Chondrocyte (in vitro differentiated cells): ENCODE data around the gene NSD2. TPM values are rescaled to one million over a fixed set of nuclear protein-coding genes. Genes with fewer than 3 reads are reported as not detected.
A peak's percentile ranks its signal among the peaks of the same experiment; 100 is the strongest.

Experiments used
- DNase-seq: peaks from one replicate; pipeline ENCODE4 v3.0.0; 2021; ENCODE audit warnings: mixed read lengths, low spot score
- H3K27ac Mint-ChIP-seq: one replicate; pipeline ENCODE4 v1.8.0; 2021; ENCODE audit warnings: mild to moderate bottlenecking, moderate library complexity, mixed read lengths; ENCODE audit not compliant: unreplicated experiment
- H3K27me3 Mint-ChIP-seq: 2 replicates; pipeline ENCODE4 v1.8.0; 2021; ENCODE audit warnings: low read depth, mixed read lengths
- H3K36me3 Mint-ChIP-seq: 2 replicates; pipeline ENCODE4 v1.8.0; 2021; ENCODE audit warnings: low read depth, mixed read lengths
- H3K4me1 Mint-ChIP-seq: 2 replicates; pipeline ENCODE4 v1.8.0; 2021; ENCODE audit warnings: low read depth, mild to moderate bottlenecking, mixed read lengths
- H3K4me3 Mint-ChIP-seq: one replicate; pipeline ENCODE4 v1.8.0; 2021; ENCODE audit warnings: mild to moderate bottlenecking, moderate library complexity, mixed read lengths; ENCODE audit not compliant: unreplicated experiment
- H3K9me3 Mint-ChIP-seq: 2 replicates; pipeline ENCODE4 v1.8.0; 2021; ENCODE audit warnings: low read depth, mixed read lengths
- total RNA-seq: library from RNA; stranded (reverse); gene quantifications from 3 replicates; pipeline ENCODE4 v1.2.1, GENCODE V29; 2021
- TF ChIP-seq, protein P1 (sequence below): fragments of 200-600 bp; sonication (generic); IDR thresholded peaks from 2 replicates; pipeline ENCODE4 v1.5.0; 2021; ENCODE audit warnings: antibody characterized with exemption, mild to moderate bottlenecking, moderate library complexity

The NSD2 gene
- total RNA-seq, 1 donor from 2014 or later = 53.5 TPM

DNA sequence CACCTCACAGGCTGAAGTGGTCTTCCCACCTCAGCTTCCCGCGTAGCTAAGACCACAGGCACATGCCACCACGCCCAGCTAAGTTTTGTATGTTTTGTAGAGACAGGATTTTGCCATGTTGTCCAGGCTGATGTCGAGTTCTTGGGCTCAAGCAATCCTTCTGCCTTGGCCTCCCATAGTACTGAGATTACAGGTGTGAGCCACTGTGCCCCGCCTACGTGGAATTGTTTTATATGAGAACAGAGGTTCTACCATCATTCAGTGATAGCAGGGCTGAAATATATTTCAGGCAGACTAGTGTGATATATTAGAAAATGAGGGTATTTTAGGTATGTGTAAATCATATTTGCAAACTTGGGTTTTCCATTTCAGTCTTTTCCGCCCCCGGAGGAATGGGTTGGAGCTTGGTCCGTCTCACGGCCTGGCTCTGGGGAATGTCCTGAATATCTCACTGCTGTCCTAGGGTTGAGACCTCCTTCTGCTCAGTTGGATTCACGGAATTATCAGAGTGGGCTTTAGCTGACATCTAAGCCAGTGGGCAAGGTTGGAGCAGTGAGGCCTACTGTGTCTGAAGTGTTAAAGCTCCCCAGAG is 19.9 kb downstream of the NSD2 start:
- Mint-ChIP-seq H3K36me3 (no peaks in the 10 kb centered on the region), H3K4me1 (peaks cover 27% of the 10 kb centered on the region), H3K27me3 (no peaks in the 10 kb centered on the region), H3K27ac (peak overlapping the region; percentile 54), H3K9me3 (peaks cover 2% of the 10 kb centered on the region), H3K4me3 (no peak overlapping the region)
- TF ChIP-seq, protein P1, sequence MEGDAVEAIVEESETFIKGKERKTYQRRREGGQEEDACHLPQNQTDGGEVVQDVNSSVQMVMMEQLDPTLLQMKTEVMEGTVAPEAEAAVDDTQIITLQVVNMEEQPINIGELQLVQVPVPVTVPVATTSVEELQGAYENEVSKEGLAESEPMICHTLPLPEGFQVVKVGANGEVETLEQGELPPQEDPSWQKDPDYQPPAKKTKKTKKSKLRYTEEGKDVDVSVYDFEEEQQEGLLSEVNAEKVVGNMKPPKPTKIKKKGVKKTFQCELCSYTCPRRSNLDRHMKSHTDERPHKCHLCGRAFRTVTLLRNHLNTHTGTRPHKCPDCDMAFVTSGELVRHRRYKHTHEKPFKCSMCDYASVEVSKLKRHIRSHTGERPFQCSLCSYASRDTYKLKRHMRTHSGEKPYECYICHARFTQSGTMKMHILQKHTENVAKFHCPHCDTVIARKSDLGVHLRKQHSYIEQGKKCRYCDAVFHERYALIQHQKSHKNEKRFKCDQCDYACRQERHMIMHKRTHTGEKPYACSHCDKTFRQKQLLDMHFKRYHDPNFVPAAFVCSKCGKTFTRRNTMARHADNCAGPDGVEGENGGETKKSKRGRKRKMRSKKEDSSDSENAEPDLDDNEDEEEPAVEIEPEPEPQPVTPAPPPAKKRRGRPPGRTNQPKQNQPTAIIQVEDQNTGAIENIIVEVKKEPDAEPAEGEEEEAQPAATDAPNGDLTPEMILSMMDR = no peak
- DNase-seq = no peak

DNA sequence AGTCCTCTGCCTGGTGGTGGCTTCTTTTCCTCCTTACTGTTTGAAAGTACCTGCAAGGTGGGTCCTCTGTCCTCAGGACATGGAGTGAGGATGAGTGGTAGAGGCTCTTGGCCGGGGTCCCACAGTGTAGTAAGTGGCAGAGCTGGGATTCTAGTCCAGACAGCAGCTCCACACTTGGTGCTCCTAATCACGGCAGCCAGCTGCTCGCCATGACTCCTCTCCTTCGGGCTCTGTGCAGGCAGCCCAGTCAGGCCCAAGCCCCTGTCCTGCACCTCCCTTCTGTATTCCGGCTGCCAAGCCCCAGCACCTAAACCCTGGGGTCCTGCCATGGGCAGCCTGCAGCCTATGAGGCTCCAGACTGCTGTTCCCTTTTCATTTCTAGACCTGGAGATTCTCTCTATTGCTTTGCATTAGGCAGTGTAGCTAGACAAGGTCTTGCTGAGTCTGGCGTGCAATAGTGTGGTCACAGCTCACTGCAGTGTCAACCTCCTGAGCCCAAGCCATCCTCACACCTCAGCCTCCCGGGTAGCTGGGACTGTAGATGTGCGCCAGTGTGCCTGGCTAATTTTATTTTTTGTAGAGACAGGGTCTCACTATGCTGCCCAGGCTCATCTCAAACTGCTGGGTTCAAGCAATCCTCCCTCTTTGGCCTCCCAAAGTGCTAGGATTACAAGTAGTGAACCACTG is 24.9 kb downstream of the NSD2 start:
- peaks cover 21% of the 10 kb centered on the region for H3K4me1 Mint-ChIP-seq
- H3K9me3 Mint-ChIP-seq = no peaks in the 10 kb centered on the region
- no peak for DNase-seq
- no peak overlapping the region for H3K27ac Mint-ChIP-seq
- H3K27me3 Mint-ChIP-seq = no peaks in the 10 kb centered on the region
- H3K36me3 Mint-ChIP-seq = peaks cover 2% of the 10 kb centered on the region
- TF ChIP-seq, protein P1 = no peak
- no peak overlapping the region for H3K4me3 Mint-ChIP-seq

DNA sequence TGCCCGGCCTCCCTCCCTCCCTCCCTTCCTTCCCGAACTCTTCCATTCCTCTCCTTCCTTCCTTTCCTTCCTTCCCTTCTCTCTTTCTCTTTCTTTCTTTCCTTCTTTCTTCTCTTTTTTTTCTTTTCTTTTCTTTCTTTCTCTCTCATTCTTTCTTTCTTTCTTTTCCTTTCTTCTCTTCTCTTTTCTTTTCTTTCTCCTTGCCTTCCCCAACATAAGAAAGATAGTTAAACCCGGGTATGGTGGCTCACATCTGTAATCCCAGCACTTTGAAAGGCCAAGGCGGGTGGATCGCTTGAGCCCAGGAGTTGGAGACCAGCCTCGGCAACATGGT is 25.4 kb downstream of the NSD2 start:
- H3K9me3 Mint-ChIP-seq = no peaks in the 10 kb centered on the region
- H3K36me3 Mint-ChIP-seq = peaks cover 3% of the 10 kb centered on the region
- DNase-seq = no peak
- no peak overlapping the region for H3K27ac Mint-ChIP-seq
- TF ChIP-seq, protein P1 = no peak
- no peak overlapping the region for H3K4me3 Mint-ChIP-seq
- no peaks in the 10 kb centered on the region for H3K27me3 Mint-ChIP-seq
- peaks cover 18% of the 10 kb centered on the region for H3K4me1 Mint-ChIP-seq

DNA sequence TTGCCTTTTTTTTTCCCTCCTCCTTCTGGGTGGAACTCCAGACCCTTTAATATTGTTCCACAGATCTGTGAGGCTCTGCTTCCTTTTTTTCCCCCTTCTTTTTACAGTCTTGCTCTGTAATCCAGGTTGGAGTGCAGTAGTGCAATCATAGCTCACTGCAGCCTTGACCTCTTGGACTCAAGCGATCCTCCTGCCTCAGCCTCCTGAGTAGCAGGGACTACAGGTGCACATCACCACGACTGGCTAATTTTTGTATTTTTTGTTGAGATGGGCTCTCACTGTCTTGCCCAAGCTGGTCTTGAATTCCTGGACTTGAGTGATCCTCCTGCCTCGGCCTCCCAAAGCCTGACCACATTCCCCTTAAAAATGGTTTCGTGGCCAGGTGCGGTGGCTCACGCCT is 26.8 kb downstream of the NSD2 start:
- Mint-ChIP-seq H3K27me3 (no peaks in the 10 kb centered on the region), H3K4me3 (no peak overlapping the region), H3K9me3 (no peaks in the 10 kb centered on the region), H3K27ac (no peak overlapping the region), H3K4me1 (peaks cover 18% of the 10 kb centered on the region), H3K36me3 (peaks cover 3% of the 10 kb centered on the region)
- TF ChIP-seq, protein P1 = no peak
- DNase-seq = no peak

DNA sequence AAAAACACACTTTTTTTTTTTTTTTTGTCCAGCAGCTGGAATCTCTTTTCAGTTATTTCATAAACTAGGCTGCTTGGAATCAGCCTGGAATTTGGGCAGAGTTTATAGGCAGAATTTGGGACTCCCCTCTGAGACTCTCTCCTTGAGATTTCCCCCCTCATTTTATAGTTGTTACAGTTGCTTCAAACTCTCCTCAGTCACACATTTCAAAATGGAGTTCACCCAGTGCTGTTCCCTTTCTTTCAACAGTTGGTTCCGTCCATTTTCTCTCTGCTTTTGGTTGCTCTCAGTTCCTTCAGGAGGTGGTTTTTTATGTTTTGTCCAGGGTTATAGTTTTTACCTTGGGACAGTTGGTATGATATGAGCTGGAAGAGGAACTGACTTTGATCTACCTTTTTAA is 27.5 kb downstream of the NSD2 start:
- Mint-ChIP-seq H3K27ac (peak overlapping the region; percentile 87), H3K9me3 (no peaks in the 10 kb centered on the region), H3K27me3 (no peaks in the 10 kb centered on the region), H3K4me1 (peaks cover 18% of the 10 kb centered on the region), H3K4me3 (no peak overlapping the region), H3K36me3 (peaks cover 6% of the 10 kb centered on the region)
- no peak for DNase-seq
- TF ChIP-seq, protein P1 = no peak
